Erythroblast (primary cell): Measurements from ENCODE around the gene PAH.

Experiments used
- GATA1 ChIP-seq: IDR thresholded peaks from 2 replicates; pipeline ENCODE4 v1.6.1; 2011; ENCODE audit warnings: low read depth, mild to moderate bottlenecking, control low read depth, low read length, moderate library complexity
- POLR2A ChIP-seq: IDR thresholded peaks from 2 replicates; pipeline ENCODE4 v1.6.1; 2011; ENCODE audit warnings: mild to moderate bottlenecking, low read length

- no peak for TF ChIP-seq POLR2A
- no peak for TF ChIP-seq GATA1
Observed at GRCh38 chr12:102816816-102817434, 100.1 kb downstream of the PAH start.
